ENCODE results near the gene SPATA45.

SPATA45 gene

DNA sequence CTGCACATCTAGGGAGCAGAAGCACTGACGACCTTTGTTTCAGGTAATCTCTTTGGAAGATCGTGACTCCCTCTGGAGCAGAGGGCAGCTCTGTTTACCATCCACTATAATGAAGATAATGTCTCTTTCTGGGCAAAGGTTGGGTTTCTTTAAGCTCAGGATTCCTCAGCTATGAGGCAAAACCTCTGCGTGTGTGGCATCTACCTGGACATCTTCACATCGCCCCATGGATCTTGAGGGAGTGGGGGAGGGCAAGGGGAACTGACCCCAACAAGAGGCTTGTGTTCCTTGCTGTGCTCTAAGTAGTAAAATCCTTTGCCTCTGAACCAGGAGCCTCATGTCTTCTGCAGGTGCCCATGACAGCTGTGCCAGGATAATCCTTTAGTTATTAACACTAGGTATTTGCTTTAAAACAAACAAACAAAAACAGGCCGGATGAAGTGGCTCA lies 19.6 kb downstream of the SPATA45 start:
- Histone ChIP-seq H3K9ac (ENCODE audit: low read depth, low read length) (no peak overlapping the region), H3K4me2 (ENCODE audit: low read length) (no peak overlapping the region), H3K4me3 (ENCODE audit: low read length) (no peak overlapping the region), H3K9me3 (replicated peaks; ENCODE audit: low read length) (peaks cover 7% of the 10 kb centered on the region), H3K27me3 (ENCODE audit: control insufficient read depth, insufficient read depth, low read length) (no peaks in the 10 kb centered on the region), H3K36me3 (ENCODE audit: insufficient read depth, low read length) (no peaks in the 10 kb centered on the region), H3K4me1 (ENCODE audit: control insufficient read depth, insufficient read depth, low read length) (no peaks in the 10 kb centered on the region)

DNA sequence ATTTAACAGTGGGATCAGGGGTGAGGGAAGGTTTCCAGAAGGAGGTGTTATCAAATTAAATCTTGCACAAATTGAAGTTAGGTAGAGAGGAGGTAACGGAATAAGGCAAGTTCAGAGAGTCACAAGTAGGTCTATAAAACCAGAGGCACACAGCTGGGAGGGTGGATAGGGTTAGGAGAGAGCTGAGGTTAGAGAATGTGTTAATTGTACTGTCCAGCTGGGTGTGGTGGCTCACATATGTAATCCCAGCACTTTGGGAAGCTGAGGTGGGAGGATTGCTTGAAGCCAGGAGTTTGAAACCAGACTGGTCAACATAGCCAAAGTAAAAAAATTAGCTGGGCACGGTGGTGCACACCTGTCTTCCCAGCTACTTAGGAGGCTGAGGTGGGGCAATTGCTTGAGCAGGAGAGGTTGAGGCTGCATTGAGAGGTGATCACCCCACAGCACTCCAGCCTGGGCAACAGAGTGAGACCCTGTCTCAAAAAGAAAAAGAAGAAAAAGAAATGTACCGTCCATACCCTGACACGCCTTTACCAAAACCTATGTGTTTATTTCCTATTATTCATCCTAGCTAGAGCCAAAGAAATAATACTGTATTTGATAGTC lies 20.2 kb downstream of the SPATA45 start:
- H3K4me3 ChIP-seq (ENCODE audit: low read length) = no peak overlapping the region
- peaks cover 7% of the 10 kb centered on the region for H3K9me3 ChIP-seq (replicated peaks; ENCODE audit: low read length)
- H3K27me3 ChIP-seq (ENCODE audit: control insufficient read depth, insufficient read depth, low read length) = no peaks in the 10 kb centered on the region

DNA sequence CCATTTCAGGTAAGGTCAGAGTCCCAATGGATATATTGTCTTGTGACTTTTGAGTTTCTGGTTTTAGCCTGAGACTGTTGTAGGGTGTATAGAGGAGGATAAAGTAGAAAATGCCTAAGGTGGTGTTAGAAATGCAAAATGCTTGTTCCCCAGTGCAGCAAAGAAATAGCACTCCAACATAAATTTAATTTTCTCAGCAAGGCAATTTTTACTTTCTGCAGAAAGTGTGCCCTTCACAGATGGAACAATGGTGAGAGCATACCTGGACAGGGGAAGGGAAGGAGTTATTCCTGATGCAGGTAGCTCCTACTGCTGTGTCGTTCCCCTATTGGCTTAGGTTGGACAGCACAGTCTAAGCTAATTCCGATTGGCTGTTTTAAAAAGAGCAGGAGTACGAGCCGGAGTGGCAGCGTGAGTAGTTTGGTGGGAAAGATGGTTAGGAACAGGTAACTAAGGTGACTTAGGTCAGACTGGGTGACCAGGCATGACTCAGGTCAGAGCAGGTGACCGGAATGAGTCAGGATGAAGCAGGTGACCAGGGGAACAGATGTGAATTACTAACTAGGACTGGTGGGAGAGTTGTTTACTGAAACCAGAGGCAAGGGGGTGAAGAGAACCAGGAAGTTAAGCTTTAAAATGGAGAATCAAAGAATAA lies 21.5 kb downstream of the SPATA45 start:
- Histone ChIP-seq H3K36me3 (ENCODE audit: insufficient read depth, low read length) (no peaks in the 10 kb centered on the region), H3K4me3 (ENCODE audit: low read length) (no peak overlapping the region), H3K27me3 (ENCODE audit: control insufficient read depth, insufficient read depth, low read length) (no peaks in the 10 kb centered on the region), H3K9ac (ENCODE audit: low read depth, low read length) (no peak overlapping the region), H3K4me1 (ENCODE audit: control insufficient read depth, insufficient read depth, low read length) (no peaks in the 10 kb centered on the region), H3K9me3 (replicated peaks; ENCODE audit: low read length) (peaks cover 7% of the 10 kb centered on the region), H3K4me2 (ENCODE audit: low read length) (no peak overlapping the region)

More for the DNA sequence above, 20.2 kb downstream of the SPATA45 start:
- Histone ChIP-seq H3K4me2 (ENCODE audit: low read length) (no peak overlapping the region), H3K36me3 (ENCODE audit: insufficient read depth, low read length) (no peaks in the 10 kb centered on the region), H3K9ac (ENCODE audit: low read depth, low read length) (no peak overlapping the region), H3K4me1 (ENCODE audit: control insufficient read depth, insufficient read depth, low read length) (no peaks in the 10 kb centered on the region)

DNA sequence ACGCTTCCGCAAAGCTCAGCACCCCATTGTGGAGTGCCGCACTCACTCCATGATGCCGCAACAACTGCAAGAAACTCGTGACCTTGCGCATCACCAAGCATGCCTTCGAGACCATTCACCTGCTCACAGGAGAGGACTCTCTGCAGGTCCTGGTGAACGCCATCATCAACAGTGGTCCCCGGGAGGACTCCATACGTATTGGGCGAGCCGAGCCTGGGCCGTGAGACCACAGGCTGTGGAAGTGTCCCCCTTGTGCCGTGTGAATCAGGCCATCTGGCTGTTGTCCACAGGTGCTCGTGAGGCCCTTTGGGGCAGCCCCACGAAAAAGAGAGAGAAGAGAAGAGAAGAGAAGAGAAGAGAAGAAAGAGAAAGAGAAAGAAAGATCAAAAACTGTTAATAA lies 23.2 kb downstream of the SPATA45 start:
- H3K27me3 ChIP-seq (ENCODE audit: control insufficient read depth, insufficient read depth, low read length) = no peaks in the 10 kb centered on the region
- H3K9ac ChIP-seq (ENCODE audit: low read depth, low read length) = no peak overlapping the region
- no peak overlapping the region for H3K4me3 ChIP-seq (ENCODE audit: low read length)
- no peaks in the 10 kb centered on the region for H3K4me1 ChIP-seq (ENCODE audit: control insufficient read depth, insufficient read depth, low read length)
- no peak overlapping the region for H3K4me2 ChIP-seq (ENCODE audit: low read length)
- peaks cover 7% of the 10 kb centered on the region for H3K9me3 ChIP-seq (replicated peaks; ENCODE audit: low read length)
- no peaks in the 10 kb centered on the region for H3K36me3 ChIP-seq (ENCODE audit: insufficient read depth, low read length)

DNA sequence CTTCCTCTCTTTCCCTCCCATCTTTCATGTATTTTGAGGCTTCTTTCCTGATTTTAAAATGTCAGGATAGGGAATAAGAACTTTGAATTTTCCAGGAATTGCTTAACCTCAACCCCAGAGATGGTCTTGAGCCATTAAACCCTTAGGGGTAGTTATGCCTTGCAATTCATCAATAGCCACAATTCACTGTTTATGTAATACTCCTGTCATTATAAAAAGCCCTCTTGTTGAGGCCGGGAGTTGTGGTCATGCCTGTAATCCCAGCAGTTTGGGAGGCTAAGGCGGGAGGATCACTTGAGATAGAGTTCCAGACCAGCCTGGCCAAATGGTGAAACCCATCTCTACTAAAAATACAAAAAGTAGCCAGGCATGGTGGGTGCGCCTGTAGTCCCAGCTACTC lies 24.5 kb downstream of the SPATA45 start:
- Histone ChIP-seq H3K27me3 (ENCODE audit: control insufficient read depth, insufficient read depth, low read length) (no peaks in the 10 kb centered on the region), H3K9ac (ENCODE audit: low read depth, low read length) (no peak overlapping the region)

DNA sequence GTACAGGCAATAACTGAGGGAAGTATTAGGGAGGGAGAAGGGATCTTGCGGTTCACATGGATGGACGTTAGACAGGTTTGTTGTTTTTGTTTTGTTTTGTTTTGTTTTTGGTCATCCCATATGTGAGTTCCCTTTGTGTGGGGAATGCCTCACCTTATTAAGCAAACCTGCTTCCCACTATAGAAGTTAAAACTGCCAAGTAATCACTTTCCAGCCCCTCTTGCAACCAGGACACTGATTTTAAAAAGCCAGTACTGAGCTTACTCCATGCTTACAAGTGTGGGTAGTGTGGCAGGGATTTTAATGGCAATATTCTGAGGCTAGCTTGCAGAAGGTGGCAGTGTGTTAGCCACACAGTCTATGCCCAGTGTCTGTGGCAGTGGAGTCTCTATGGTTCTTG lies 26.5 kb downstream of the SPATA45 start:
- H3K36me3 ChIP-seq (ENCODE audit: insufficient read depth, low read length) = no peaks in the 10 kb centered on the region
- H3K4me3 ChIP-seq (ENCODE audit: low read length) = no peak overlapping the region
- H3K9ac ChIP-seq (ENCODE audit: low read depth, low read length) = no peak overlapping the region
- H3K27me3 ChIP-seq (ENCODE audit: control insufficient read depth, insufficient read depth, low read length) = no peaks in the 10 kb centered on the region
- H3K4me1 ChIP-seq (ENCODE audit: control insufficient read depth, insufficient read depth, low read length) = peaks cover 7% of the 10 kb centered on the region
- no peak overlapping the region for H3K4me2 ChIP-seq (ENCODE audit: low read length)
- H3K9me3 ChIP-seq (replicated peaks; ENCODE audit: low read length) = peaks cover 5% of the 10 kb centered on the region

More for the DNA sequence above, 24.5 kb downstream of the SPATA45 start:
- Histone ChIP-seq H3K36me3 (ENCODE audit: insufficient read depth, low read length) (no peaks in the 10 kb centered on the region), H3K4me3 (ENCODE audit: low read length) (no peak overlapping the region), H3K9me3 (replicated peaks; ENCODE audit: low read length) (peaks cover 7% of the 10 kb centered on the region), H3K4me1 (ENCODE audit: control insufficient read depth, insufficient read depth, low read length) (no peaks in the 10 kb centered on the region), H3K4me2 (ENCODE audit: low read length) (no peak overlapping the region)

DNA sequence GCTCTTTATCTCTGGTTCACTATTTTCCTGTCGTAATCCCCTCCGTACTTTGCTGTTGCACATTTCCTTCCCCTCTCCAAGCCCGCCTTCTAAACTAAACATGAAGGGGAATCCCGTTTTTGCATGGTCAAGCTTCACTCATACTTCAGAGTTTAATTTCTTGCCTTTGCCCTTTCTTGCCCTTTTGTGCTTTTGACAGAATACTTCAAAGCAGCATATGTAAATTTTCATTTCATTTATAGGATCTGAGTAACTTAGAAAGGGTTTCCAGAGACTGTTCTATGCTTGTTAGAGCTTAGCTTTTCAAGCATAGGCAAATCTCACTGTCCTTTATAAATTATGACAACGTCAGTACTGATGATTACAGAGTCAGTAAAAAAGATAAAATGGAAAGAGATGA lies 27.7 kb downstream of the SPATA45 start:
- no peaks in the 10 kb centered on the region for H3K27me3 ChIP-seq (ENCODE audit: control insufficient read depth, insufficient read depth, low read length)
- peaks cover 7% of the 10 kb centered on the region for H3K4me1 ChIP-seq (ENCODE audit: control insufficient read depth, insufficient read depth, low read length)
- H3K4me2 ChIP-seq (ENCODE audit: low read length) = no peak overlapping the region
- no peaks in the 10 kb centered on the region for H3K36me3 ChIP-seq (ENCODE audit: insufficient read depth, low read length)
- no peak overlapping the region for H3K9ac ChIP-seq (ENCODE audit: low read depth, low read length)
- H3K4me3 ChIP-seq (ENCODE audit: low read length) = no peak overlapping the region
- no peaks in the 10 kb centered on the region for H3K9me3 ChIP-seq (replicated peaks; ENCODE audit: low read length)

DNA sequence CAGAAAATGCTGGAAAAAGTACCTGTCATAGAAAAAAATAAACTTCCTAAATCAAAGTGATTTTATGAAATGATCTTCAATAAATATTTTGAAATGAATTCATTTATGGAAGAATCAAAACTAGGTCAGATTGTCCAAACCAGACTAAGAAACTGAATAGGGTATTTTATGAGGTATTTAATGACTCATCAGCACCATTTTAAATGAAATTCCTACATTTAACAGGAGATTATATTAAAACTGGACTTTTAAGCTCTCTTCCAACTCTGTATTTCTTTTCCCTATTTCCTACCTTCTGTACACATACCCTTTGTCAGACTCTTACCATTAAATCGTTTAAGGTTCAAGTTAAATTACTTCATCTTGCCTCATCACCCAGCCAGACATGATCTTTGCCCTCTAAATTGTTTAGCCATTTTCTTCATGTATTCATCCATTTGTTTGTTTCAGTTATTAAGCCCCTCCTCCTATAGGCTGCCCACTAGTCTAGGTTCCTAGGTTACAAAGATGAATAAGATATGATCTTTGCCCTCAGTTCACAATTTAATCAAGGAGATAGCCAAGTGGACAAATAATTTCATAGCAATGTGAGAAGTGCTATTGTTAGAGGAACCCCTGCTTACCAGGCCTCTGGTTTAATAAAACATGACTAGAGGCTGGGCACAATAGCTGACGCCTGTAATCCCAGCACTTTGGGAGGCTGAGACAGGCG lies 30.7 kb downstream of the SPATA45 start:
- H3K36me3 ChIP-seq (ENCODE audit: insufficient read depth, low read length) = no peaks in the 10 kb centered on the region
- H3K9me3 ChIP-seq (replicated peaks; ENCODE audit: low read length) = no peaks in the 10 kb centered on the region
- H3K4me1 ChIP-seq (ENCODE audit: control insufficient read depth, insufficient read depth, low read length) = peaks cover 7% of the 10 kb centered on the region
- no peak overlapping the region for H3K9ac ChIP-seq (ENCODE audit: low read depth, low read length)
- H3K4me2 ChIP-seq (ENCODE audit: low read length) = no peak overlapping the region
- H3K27me3 ChIP-seq (ENCODE audit: control insufficient read depth, insufficient read depth, low read length) = no peaks in the 10 kb centered on the region
- H3K4me3 ChIP-seq (ENCODE audit: low read length) = no peak overlapping the region

DNA sequence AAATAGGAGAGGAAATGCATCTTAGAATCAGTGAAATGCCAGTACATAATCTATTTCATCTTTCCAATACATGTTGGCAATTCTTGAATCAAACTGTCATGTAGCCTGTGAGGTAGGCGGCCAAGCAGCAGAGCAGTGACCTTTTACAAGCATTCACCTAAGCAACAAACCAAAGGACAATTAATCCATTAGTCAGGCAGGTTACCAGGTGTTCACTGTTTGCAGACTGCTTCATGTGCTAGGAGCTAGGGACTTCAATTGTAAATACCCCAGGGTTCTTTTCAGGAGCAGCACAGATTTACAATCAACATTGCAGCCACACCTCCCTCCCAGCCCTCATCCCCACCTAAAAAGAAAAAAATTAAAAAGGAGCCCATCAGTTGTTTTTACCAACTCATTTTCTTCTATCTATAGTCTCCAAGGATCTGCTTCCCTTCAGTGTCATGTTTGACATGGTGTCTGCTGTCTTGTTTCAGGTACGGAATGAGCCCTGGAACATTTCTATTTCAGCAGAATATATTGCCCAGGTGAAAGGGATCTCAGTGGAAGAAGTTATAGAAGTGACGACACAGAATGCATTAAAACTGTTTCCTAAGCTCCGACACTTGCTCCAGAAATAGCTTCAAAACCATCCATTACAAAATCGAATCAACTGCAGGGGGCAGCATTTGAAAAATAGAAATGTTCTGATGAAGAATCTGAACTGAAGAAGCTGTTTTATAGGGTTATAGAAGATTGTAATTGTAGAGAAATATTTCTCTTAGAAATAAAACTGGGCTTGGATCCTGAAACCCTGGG lies 32.7 kb downstream of the SPATA45 start:
- H3K36me3 ChIP-seq (ENCODE audit: insufficient read depth, low read length) = no peaks in the 10 kb centered on the region
- no peak overlapping the region for H3K4me3 ChIP-seq (ENCODE audit: low read length)
- no peak overlapping the region for H3K4me2 ChIP-seq (ENCODE audit: low read length)
- no peaks in the 10 kb centered on the region for H3K27me3 ChIP-seq (ENCODE audit: control insufficient read depth, insufficient read depth, low read length)
- H3K9ac ChIP-seq (ENCODE audit: low read depth, low read length) = no peak overlapping the region
- peaks cover 7% of the 10 kb centered on the region for H3K4me1 ChIP-seq (ENCODE audit: control insufficient read depth, insufficient read depth, low read length)
- H3K9me3 ChIP-seq (replicated peaks; ENCODE audit: low read length) = no peaks in the 10 kb centered on the region

DNA sequence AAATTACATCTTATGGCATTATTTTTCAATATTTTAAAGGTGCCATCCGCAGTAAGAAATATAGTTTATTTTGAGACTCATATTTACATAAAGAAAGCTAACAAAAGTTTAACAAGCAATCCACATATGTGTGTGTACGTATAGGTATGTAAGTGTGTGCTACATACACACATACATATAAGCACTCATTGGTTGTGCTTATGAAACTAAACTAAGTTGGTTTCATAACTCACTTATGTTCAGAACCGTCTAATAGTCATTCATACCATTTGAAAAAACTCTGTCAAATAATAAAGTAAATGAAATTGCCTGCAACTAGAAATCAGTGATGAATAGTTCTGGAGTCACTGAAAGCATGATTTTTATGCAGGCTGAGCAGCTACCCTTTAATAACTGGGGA lies 41.7 kb downstream of the SPATA45 start:
- H3K36me3 ChIP-seq (ENCODE audit: insufficient read depth, low read length) = no peaks in the 10 kb centered on the region
- no peaks in the 10 kb centered on the region for H3K9me3 ChIP-seq (replicated peaks; ENCODE audit: low read length)
- no peak overlapping the region for H3K4me2 ChIP-seq (ENCODE audit: low read length)
- H3K27me3 ChIP-seq (ENCODE audit: control insufficient read depth, insufficient read depth, low read length) = no peaks in the 10 kb centered on the region
- H3K4me3 ChIP-seq (ENCODE audit: low read length) = no peak overlapping the region
- H3K9ac ChIP-seq (ENCODE audit: low read depth, low read length) = no peak overlapping the region
- H3K4me1 ChIP-seq (ENCODE audit: control insufficient read depth, insufficient read depth, low read length) = no peaks in the 10 kb centered on the region

DNA sequence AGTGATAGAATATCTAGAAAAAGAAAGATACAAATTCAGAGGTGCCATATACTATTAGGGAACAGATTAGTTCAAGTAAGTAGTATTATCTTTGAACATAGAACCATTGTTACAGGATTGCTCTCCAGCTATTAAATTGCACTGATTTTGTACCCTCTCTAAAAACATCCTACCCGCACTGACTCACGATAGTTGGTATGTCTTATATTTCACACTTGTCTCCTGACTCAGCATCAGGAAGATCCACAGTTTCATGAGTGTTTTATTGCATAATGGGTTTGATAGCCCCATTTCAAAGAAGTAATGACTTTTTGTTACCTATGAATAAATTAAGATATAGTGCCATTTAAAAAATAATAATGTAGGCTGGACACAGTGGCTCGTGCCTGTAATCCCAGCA lies 49.8 kb downstream of the SPATA45 start:
- peaks cover 8% of the 10 kb centered on the region for H3K36me3 ChIP-seq (ENCODE audit: insufficient read depth, low read length)
- peaks cover 11% of the 10 kb centered on the region for H3K4me1 ChIP-seq (ENCODE audit: control insufficient read depth, insufficient read depth, low read length)
- no peak overlapping the region for H3K4me3 ChIP-seq (ENCODE audit: low read length)
- no peaks in the 10 kb centered on the region for H3K9me3 ChIP-seq (replicated peaks; ENCODE audit: low read length)
- no peak overlapping the region for H3K4me2 ChIP-seq (ENCODE audit: low read length)
- no peak overlapping the region for H3K9ac ChIP-seq (ENCODE audit: low read depth, low read length)
- H3K27me3 ChIP-seq (ENCODE audit: control insufficient read depth, insufficient read depth, low read length) = no peaks in the 10 kb centered on the region
